Measurements from ENCODE around the gene PRR5.

- TF ChIP-seq CTCF (IDR thresholded peaks at IDR 0.05) (no peak), PBX3 (IDR thresholded peaks at IDR 0.05) (no peak), JUND (IDR thresholded peaks at IDR 0.05) (no peak), MAX (IDR thresholded peaks at IDR 0.05; ENCODE audit: low read depth) (no peak), SIN3A (IDR thresholded peaks at IDR 0.05; ENCODE audit: borderline replicate concordance, low read depth, low read length) (no peak), ELF1 (IDR thresholded peaks at IDR 0.05) (no peak)
Observed at GRCh38 chr22:44701187-44701790, 715 bp upstream of the PRR5 start.
